Esophagus muscularis mucosa (tissue), 3 donors: ENCODE results near the gene HCN3.

Experiments used
- EP300 ChIP-seq: sonication (generic); formaldehyde crosslinking; IDR thresholded peaks from one replicate; pipeline ENCODE4 v1.6.1; 2017; ENCODE audit warnings: antibody characterized with exemption
- TF ChIP-seq, protein P1 (sequence below), 3 experiments: fragments of 200-600 bp in 2 of 3; fragments of 450-650 bp in 1 of 3; sonication (generic) in 2 of 3; IDR thresholded peaks; one replicate each; pipeline ENCODE4 v1.5.1; 2017 to 2019; ENCODE audit warnings: antibody characterized with exemption in 3 of 3, mild to moderate bottlenecking in 2 of 3, moderate library complexity in 1 of 3

DNA sequence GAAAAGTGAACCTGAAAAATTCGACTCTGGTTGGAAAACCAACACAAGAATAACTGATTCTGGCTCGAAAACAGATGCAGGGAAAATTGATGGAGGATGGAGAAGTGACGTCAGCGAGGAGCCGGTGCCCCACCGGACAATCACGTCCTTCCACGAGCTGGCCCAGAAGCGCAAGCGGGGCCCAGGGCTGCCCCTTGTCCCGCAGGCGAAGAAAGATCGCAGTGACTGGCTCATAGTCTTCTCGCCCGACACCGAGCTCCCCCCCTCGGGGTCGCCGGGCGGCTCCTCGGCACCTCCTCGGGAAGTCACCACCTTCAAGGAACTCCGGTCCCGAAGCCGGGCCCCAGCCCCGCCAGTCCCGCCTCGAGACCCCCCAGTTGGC lies 45.3 kb downstream of the HCN3 start:
- TF ChIP-seq, protein P1, sequence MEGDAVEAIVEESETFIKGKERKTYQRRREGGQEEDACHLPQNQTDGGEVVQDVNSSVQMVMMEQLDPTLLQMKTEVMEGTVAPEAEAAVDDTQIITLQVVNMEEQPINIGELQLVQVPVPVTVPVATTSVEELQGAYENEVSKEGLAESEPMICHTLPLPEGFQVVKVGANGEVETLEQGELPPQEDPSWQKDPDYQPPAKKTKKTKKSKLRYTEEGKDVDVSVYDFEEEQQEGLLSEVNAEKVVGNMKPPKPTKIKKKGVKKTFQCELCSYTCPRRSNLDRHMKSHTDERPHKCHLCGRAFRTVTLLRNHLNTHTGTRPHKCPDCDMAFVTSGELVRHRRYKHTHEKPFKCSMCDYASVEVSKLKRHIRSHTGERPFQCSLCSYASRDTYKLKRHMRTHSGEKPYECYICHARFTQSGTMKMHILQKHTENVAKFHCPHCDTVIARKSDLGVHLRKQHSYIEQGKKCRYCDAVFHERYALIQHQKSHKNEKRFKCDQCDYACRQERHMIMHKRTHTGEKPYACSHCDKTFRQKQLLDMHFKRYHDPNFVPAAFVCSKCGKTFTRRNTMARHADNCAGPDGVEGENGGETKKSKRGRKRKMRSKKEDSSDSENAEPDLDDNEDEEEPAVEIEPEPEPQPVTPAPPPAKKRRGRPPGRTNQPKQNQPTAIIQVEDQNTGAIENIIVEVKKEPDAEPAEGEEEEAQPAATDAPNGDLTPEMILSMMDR (IDR thresholded peaks at IDR 0.05), result no peak
- no peak for TF ChIP-seq EP300
